NB4 (cell line): ENCODE measurements around the gene ASMTL.

Experiments
- DNase-seq: peaks from one replicate; pipeline ENCODE4 v3.0.0; 2010; ENCODE audit warnings: low read depth
- H3K4me3 ChIP-seq: one replicate; pipeline ENCODE4 v1.5.1; 2011; ENCODE audit warnings: mild to moderate bottlenecking, low read depth, low read length, moderate library complexity
- MYC ChIP-seq: IDR thresholded peaks from 2 replicates; pipeline ENCODE4 v1.6.1; 2011; ENCODE audit warnings: low read depth, low read length
- POLR2A ChIP-seq: IDR thresholded peaks from 2 replicates; pipeline ENCODE4 v1.6.1; 2011; ENCODE audit warnings: mild to moderate bottlenecking; ENCODE audit not compliant: insufficient read length; ENCODE audit errors: extremely low read depth
- TF ChIP-seq, protein P1 (sequence below): IDR thresholded peaks from 2 replicates; pipeline ENCODE4 v1.6.1; 2011; ENCODE audit warnings: low read depth, low read length
- TF ChIP-seq, protein P2 (sequence below): IDR thresholded peaks from one replicate; pipeline ENCODE4 v1.5.1; 2012; ENCODE audit warnings: low read depth, low read length

ASMTL gene

GRCh38 chrX:1465286-1466231 lies 12.8 kb upstream of the ASMTL start:
- TF ChIP-seq, protein P1, sequence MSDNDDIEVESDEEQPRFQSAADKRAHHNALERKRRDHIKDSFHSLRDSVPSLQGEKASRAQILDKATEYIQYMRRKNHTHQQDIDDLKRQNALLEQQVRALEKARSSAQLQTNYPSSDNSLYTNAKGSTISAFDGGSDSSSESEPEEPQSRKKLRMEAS = no peak
- TF ChIP-seq, protein P2, sequence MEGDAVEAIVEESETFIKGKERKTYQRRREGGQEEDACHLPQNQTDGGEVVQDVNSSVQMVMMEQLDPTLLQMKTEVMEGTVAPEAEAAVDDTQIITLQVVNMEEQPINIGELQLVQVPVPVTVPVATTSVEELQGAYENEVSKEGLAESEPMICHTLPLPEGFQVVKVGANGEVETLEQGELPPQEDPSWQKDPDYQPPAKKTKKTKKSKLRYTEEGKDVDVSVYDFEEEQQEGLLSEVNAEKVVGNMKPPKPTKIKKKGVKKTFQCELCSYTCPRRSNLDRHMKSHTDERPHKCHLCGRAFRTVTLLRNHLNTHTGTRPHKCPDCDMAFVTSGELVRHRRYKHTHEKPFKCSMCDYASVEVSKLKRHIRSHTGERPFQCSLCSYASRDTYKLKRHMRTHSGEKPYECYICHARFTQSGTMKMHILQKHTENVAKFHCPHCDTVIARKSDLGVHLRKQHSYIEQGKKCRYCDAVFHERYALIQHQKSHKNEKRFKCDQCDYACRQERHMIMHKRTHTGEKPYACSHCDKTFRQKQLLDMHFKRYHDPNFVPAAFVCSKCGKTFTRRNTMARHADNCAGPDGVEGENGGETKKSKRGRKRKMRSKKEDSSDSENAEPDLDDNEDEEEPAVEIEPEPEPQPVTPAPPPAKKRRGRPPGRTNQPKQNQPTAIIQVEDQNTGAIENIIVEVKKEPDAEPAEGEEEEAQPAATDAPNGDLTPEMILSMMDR = no peak
- TF ChIP-seq POLR2A (no peak), MYC (no peak)
- no peak for DNase-seq
- H3K4me3 ChIP-seq = no peak overlapping the region

DNA sequence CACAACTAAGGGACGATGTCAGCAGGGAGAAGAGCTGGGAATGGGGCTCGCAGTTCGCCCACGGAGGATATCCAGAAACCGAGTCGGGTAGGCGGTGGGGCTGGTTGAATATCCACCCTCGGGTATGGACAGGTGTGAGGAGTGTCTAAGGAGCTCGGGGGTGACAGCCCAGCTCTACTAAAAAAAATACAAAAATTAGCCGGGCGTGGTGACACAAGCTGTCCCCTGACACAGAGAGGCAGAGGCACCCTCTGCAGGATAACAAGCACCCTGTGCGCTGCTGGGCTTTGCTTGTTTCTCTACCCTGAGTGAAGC lies 12.2 kb upstream of the ASMTL start:
- DNase-seq = no peak
- TF ChIP-seq, protein P1 = no peak
- TF ChIP-seq POLR2A (no peak), MYC (no peak)
- TF ChIP-seq, protein P2 = no peak
- no peak overlapping the region for H3K4me3 ChIP-seq

DNA sequence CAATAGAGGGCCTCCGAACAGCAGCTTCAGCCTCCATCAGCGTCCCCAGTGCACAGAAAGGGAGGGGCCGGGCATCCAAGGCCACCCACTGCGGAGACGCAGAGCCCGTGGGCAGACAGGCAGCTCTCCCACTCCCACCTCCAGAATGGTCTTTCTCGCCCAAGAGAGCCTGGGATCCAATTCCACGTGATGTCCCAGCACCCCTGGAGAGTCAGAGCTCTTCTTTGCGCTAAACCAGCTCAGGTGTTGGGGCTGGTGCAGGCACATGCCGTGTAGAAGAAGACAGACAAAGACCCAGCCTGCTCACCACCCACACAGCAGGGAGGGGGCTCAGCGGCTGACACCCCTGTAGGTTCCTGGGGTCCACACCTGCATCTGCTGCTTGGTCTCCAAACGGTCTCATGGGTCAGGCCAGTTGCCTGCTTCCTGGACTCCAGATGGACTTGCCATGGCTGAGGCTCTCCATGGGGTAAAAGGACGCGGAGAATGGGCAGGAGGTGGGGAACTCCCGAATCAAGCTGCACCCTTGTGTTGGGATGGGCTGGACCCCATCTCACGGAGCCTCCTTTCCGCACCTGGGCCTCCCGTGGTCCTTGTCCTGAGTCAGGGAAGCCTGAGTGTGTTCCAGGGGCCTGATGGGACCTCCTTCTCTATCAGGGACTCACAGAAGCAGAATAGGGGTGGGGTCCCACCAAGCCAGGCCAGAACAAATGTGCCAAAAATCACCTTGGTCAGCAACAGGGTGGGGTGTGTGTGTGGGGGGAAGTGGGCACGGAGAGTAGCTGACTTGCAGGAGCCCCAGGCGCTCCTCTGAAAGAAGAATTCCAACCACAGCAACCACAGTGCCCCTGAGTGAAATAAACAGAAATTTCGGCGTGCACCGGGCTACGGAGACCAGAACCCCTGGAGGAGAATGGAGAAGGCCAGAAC lies 11.6 kb upstream of the ASMTL start:
- no peak for DNase-seq
- TF ChIP-seq POLR2A (no peak), MYC (no peak)
- TF ChIP-seq, protein P1 = no peak
- TF ChIP-seq, protein P2 = no peak
- no peak overlapping the region for H3K4me3 ChIP-seq

GRCh38 chrX:1463581-1463980 lies 10.9 kb upstream of the ASMTL start:
- no peak overlapping the region for H3K4me3 ChIP-seq
- DNase-seq = no peak
- TF ChIP-seq, protein P1 = no peak
- TF ChIP-seq, protein P2 = no peak
- TF ChIP-seq MYC (no peak), POLR2A (no peak)

- TF ChIP-seq POLR2A (no peak), MYC (no peak)
- TF ChIP-seq, protein P2 = no peak
- TF ChIP-seq, protein P1 = no peak
- DNase-seq = no peak
- H3K4me3 ChIP-seq = no peak overlapping the region
Measured at GRCh38 chrX:1462596-1463251, 10.0 kb upstream of the ASMTL start.
